HTR-8/SVneo (cell line): ENCODE results near the gene TMEM126B.
"Not testable (repeated sequence)": the region's sequence is repeated elsewhere in the genome, so short reads cannot be mapped to it uniquely, and the experiment has no call there.

Experiments used
- DNase-seq: peaks from one replicate; pipeline ENCODE4 v3.0.0; 2011; ENCODE audit warnings: low spot score, mixed read lengths; ENCODE audit not compliant: insufficient read length
- FAIRE-seq: peaks from 2 replicates; lab custom pipeline; 2011; peaks lifted over from hg19 to GRCh38; lab: Jason Lieb, UNC

TMEM126B gene

GRCh38 chr11:85643191-85643614 is 14.8 kb downstream of the TMEM126B start:
- no peak for FAIRE-seq
- DNase-seq: no peak

GRCh38 chr11:85647078-85647477 is 18.7 kb downstream of the TMEM126B start:
- no peak for FAIRE-seq
- DNase-seq: no peak

- FAIRE-seq (peak; percentile 99), DNase-seq (peak; percentile 89)
Observed at GRCh38 chr11:85647604-85648299, 19.4 kb downstream of the TMEM126B start, which contains the start of gene TMEM126A. Gene TMEM126A, plus strand, starts transcription at chr11:85647967. Its CDS starts 2,289 bp downstream, at chr11:85650256.

GRCh38 chr11:85651118-85651517 is 22.7 kb downstream of the TMEM126B start:
- DNase-seq (no peak), FAIRE-seq (peak; percentile 40)

GRCh38 chr11:85652786-85653447 is 24.5 kb downstream of the TMEM126B start:
- FAIRE-seq (no peak), DNase-seq (no peak)

GRCh38 chr11:85654343-85654742 is 25.9 kb downstream of the TMEM126B start:
- FAIRE-seq, DNase-seq: not testable (repeated sequence)

- no peak for FAIRE-seq
- DNase-seq: no peak
Observed at GRCh38 chr11:85656777-85657176, 28.4 kb downstream of the TMEM126B start.

- DNase-seq (no peak), FAIRE-seq (no peak)
Observed at GRCh38 chr11:85658180-85658579, 29.8 kb downstream of the TMEM126B start.

- FAIRE-seq: no peak
- DNase-seq: no peak
Observed at GRCh38 chr11:85661972-85662664, 33.7 kb downstream of the TMEM126B start.

- DNase-seq: no peak
- FAIRE-seq: peak; percentile 23
Observed at GRCh38 chr11:85663080-85663752, 34.8 kb downstream of the TMEM126B start.

GRCh38 chr11:85663753-85664614 is 35.6 kb downstream of the TMEM126B start:
- FAIRE-seq (peak; percentile 31), DNase-seq (peak; percentile 58)

- peak; percentile 95 for FAIRE-seq
- peak; percentile 96 for DNase-seq
Observed at GRCh38 chr11:85664615-85665481, 36.5 kb downstream of the TMEM126B start, which contains the start of gene CREBZF. Gene CREBZF, minus strand, starts transcription at chr11:85665129. Its CDS starts 254 bp downstream, at chr11:85664875.

GRCh38 chr11:85665733-85666132 is 37.3 kb downstream of the TMEM126B start:
- FAIRE-seq (no peak), DNase-seq (no peak)

- no peak for DNase-seq
- no peak for FAIRE-seq
Observed at GRCh38 chr11:85666687-85667086, 38.3 kb downstream of the TMEM126B start.

GRCh38 chr11:85668157-85668556 is 39.8 kb downstream of the TMEM126B start:
- no peak for FAIRE-seq
- DNase-seq: no peak

- not testable (repeated sequence) for FAIRE-seq, DNase-seq
Observed at GRCh38 chr11:85670949-85671663, 42.7 kb downstream of the TMEM126B start.

GRCh38 chr11:85672105-85672902 is 43.9 kb downstream of the TMEM126B start:
- DNase-seq: no peak
- FAIRE-seq: no peak
